Omental fat pad (tissue), 4 donors: Measurements from ENCODE around the gene SMIM1. TPM values are rescaled to one million over a fixed set of nuclear protein-coding genes. Genes with fewer than 3 reads are reported as not detected.
A peak's percentile ranks its signal among the peaks of the same experiment; 100 is the strongest.

Experiments
- ATAC-seq: fragments of 150-250 bp; one replicate; pipeline ENCODE4 v1.9.1; 2016; ENCODE audit warnings: mild to moderate bottlenecking, moderate library complexity; ENCODE audit not compliant: low FRiP score
- DNase-seq: peaks from one replicate; pipeline ENCODE4 v3.0.0-alpha.2; 2019; ENCODE audit warnings: low spot score
- total RNA-seq, 4 donors: library from RNA; depleted of rRNA; stranded (reverse); fragments of >200 nt; gene quantifications; one replicate each; pipeline ENCODE4 v1.1.0, GENCODE V29; 2016
- TF ChIP-seq, protein P1 (sequence below), 3 donors: fragments of 450-650 bp; IDR thresholded peaks; one replicate each; pipeline ENCODE4 v1.5.1; 2016 to 2017; ENCODE audit warnings: antibody characterized with exemption in 3 of 3, mild to moderate bottlenecking in 3 of 3, moderate library complexity in 2 of 3

The SMIM1 gene
- total RNA-seq, 4 donors from 2014 or later: 4.3 to 4.6 TPM; not detected in 2

DNA sequence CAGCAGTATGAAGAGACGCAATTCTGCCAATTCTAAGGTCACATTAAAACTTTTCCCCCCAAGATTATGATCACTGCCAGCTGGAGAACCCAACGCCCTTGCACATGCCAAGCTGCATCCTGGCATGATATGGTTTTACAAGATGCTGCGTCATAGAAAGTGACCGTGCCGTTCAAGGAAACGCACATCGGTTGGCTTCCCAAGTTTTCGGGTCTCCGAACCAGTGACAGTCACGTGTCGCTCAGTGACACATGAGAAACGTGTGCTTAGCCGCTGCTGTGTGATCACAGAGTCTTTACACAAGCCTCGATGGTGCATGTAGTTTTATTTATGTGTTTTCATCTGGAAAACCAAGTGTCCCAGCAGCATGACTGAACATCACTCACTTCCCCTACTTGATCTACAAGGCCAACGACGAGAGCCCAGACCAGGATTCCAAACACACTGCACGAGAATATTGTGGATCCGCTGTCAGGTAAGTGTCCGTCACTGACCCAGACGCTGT is 7.4 kb downstream of the SMIM1 start:
- DNase-seq (no peak), ATAC-seq (no peak)
- TF ChIP-seq, protein P1, sequence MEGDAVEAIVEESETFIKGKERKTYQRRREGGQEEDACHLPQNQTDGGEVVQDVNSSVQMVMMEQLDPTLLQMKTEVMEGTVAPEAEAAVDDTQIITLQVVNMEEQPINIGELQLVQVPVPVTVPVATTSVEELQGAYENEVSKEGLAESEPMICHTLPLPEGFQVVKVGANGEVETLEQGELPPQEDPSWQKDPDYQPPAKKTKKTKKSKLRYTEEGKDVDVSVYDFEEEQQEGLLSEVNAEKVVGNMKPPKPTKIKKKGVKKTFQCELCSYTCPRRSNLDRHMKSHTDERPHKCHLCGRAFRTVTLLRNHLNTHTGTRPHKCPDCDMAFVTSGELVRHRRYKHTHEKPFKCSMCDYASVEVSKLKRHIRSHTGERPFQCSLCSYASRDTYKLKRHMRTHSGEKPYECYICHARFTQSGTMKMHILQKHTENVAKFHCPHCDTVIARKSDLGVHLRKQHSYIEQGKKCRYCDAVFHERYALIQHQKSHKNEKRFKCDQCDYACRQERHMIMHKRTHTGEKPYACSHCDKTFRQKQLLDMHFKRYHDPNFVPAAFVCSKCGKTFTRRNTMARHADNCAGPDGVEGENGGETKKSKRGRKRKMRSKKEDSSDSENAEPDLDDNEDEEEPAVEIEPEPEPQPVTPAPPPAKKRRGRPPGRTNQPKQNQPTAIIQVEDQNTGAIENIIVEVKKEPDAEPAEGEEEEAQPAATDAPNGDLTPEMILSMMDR (IDR thresholded peaks at IDR 0.05): no peak

DNA sequence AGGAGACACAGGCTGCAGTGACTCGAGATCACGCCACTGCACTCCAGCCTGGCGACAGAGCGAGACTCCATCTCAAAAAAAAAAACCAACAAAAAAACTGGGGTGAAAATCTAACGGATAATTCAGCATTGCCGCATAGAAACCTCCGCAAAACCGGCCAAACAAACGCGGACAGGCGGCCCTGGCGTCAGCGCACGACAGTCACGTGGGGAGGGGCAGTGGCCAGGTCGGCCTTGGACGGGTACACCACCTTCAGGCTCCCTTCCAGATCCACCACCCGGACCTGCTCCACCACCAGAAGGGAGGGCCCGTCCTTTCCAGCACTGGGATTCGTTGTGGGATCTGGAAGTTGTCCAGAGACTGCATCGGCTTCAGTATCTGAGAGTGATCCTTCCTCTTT is 8.4 kb downstream of the SMIM1 start:
- TF ChIP-seq, protein P1 (IDR thresholded peaks at IDR 0.05): no peak
- ATAC-seq (no peak), DNase-seq (no peak)

DNA sequence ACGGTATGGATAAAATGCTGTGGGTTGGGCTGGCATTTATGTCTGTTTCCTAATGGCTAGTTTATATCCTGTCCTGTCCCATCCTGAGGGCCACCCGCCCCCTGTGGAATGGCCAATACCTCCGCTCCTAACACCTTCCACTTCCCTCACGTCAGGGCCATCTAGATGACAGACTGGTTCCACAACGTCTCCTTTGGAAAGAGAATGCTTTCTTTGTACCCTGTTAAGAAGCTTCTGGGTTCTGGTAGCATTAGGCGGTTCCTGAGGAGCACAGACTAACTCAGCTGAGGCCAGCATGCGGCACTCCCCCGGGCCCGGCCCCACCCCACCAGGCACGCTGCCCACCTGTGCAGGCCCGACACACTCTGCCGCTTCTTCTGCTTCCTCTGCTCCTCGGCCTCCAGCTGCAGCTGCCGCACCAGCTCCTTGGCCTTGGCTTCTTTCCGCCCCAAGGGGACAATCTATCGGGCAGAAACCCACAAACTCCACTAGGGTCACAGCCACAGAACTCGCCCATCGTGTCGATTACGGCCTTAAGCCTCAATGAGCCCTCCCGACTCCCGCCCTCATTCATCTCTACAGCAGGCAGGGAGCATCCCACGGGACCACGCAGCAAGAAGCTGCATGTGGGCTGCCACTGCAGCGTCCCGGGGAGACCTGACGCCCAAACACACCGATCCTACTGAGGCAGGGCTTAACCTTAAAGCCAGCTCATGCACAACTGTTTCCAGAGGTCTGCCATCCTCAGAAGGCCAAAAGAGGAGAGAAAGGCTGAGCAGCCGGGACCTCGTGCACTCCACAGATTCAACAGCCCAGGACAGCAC is 11.3 kb downstream of the SMIM1 start:
- TF ChIP-seq, protein P1 (IDR thresholded peaks at IDR 0.05): no peak
- no peak for DNase-seq
- ATAC-seq: peak; percentile 15

DNA sequence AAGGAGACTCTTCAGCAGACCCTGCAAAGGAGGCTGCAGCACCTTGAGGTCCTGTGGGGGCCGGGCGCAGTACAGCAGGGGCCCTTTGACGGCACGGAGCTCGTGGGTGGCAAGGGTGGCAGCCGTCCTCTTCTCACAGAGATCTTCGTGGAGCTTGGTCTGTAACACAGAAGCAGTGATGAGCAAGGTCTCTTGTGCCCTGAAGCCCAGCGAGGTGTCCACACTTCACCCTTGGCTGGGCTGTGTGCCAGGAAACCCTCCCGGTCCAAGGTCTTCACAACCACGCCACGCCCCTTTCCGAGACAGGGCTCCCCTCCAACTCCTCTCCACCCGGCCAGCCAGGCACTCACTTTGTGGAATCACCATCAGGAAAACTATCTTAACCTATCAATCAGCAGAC is 12.5 kb downstream of the SMIM1 start:
- ATAC-seq (no peak), DNase-seq (no peak)
- TF ChIP-seq, protein P1 (IDR thresholded peaks at IDR 0.05): no peak

DNA sequence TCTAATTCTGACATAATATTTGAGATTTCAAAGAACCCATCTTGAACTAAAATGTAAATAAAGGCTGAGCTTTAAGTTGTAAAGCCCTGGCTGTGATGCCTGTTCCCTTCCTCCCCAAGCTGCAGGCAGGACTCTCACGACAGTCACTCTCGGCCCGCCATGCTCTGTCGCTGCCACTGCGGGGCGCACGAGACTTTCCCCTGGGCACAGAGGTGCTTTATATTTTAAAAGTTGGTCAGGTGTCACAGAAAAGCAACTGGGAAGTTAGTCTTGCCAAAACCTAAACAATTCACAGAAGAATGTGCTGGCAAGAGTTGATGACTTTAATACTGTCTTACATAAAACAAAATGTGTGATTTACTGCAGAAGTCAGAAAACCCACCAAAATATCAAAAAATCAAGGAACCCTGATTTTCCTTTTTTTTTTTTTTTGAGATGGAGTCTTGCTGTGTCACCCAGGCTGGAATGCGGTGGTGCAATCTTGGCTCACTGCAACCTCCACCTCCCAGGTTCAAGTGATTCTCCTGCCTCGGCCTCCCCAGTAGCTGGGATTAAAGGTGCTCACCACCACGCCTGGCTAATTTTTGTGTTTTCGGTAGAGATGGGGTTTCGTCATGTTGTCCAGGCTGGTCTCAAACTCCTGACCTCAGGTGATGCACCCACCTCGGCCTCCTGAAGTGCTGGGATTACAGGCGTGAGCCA is 13.1 kb downstream of the SMIM1 start:
- TF ChIP-seq, protein P1 (IDR thresholded peaks at IDR 0.05): no peak
- DNase-seq (no peak), ATAC-seq (no peak)

DNA sequence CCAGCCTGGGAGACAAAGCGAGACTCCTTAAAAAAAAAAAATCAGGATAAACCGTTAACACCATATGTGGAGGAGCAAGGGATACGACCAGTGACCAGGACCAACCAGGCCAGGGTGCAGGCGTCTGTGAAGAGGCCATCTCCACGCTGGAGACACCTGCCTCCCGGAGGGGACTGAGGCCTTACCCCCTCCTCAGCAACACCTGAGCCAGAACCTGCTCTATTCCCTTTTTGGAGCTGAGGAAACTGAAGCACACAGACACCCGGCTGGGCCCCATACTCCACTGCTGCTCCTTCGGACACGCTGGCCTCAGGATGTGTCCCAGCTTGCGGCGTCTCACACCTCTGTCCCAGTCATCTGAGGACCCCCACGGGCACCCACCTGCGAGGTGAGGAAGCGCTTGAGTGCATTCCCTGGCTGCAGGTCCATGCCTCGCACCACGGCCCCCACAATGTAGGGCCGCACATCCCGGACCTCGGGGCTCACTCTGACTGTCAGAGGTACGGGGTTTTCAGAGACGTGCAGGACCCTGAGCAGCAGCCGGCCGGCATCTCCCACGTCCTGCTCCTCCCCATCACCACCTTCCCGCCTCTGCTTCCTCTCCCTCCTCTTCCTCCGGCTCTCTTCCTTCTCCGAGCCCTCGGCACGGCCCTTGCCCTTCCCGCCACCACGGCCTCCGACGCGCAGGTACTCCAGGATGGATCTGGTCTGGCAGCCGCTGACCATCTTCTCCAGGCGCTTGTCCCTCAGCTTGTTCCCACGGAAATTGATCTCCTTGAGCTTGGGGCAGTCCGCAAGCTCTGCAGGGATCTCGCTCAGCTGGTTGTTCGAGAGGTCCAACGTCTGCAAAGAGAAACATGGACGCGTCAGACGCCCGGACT is 14.2 kb downstream of the SMIM1 start:
- ATAC-seq: no peak
- DNase-seq: no peak
- TF ChIP-seq, protein P1 (IDR thresholded peaks at IDR 0.05): no peak
